Hematopoietic multipotent progenitor cell treated with erythropoietin and hydrocortisone succinate and interleukin-3 and kit ligand, for 8 days (in vitro differentiated cells): ENCODE results near the gene GALNS.

Experiments used
- DNase-seq: peaks from one replicate; pipeline ENCODE4 v3.0.0-alpha.2; 2015

The GALNS gene

GRCh38 chr16:88813269-88814143 is 43.2 kb downstream of the GALNS start:
- DNase-seq: no peak

- peak; percentile 69 for DNase-seq
Observed at GRCh38 chr16:88812513-88813268, 44.1 kb downstream of the GALNS start.

- peak; percentile 93 for DNase-seq
Observed at GRCh38 chr16:88811769-88812512, 44.8 kb downstream of the GALNS start, which contains the start of gene APRT. TSS of gene APRT (minus strand) at chr16:88811928. CDS start at chr16:88811899, 29 bp downstream.

GRCh38 chr16:88810912-88811768 is 45.6 kb downstream of the GALNS start:
- peak; percentile 83 for DNase-seq

GRCh38 chr16:88810166-88810911 is 46.4 kb downstream of the GALNS start:
- peak; percentile 65 for DNase-seq

- DNase-seq: peak; percentile 37
Observed at GRCh38 chr16:88809676-88810165, 47.0 kb downstream of the GALNS start.

- peak; percentile 54 for DNase-seq
Observed at GRCh38 chr16:88809068-88809675, 47.6 kb downstream of the GALNS start.

GRCh38 chr16:88807626-88808453 is 48.9 kb downstream of the GALNS start:
- DNase-seq: no peak

- no peak for DNase-seq
Observed at GRCh38 chr16:88807142-88807625, 49.6 kb downstream of the GALNS start.

- peak; percentile 76 for DNase-seq
Observed at GRCh38 chr16:88806491-88807111, 50.1 kb downstream of the GALNS start.

GRCh38 chr16:88805887-88806393 is 50.8 kb downstream of the GALNS start:
- DNase-seq: no peak

- DNase-seq: no peak
Observed at GRCh38 chr16:88805340-88805715, 51.4 kb downstream of the GALNS start.

- DNase-seq: no peak
Observed at GRCh38 chr16:88804552-88805339, 52.0 kb downstream of the GALNS start.

GRCh38 chr16:88804173-88804551 is 52.6 kb downstream of the GALNS start:
- no peak for DNase-seq

- DNase-seq: peak; percentile 86
Observed at GRCh38 chr16:88803264-88803987, 53.3 kb downstream of the GALNS start, which contains the start of gene CDT1. TSS of gene CDT1 (plus strand) at chr16:88803789. CDS start at chr16:88803832, 43 bp downstream.

- no peak for DNase-seq
Observed at GRCh38 chr16:88800277-88800592, 56.5 kb downstream of the GALNS start.

GRCh38 chr16:88799569-88800276 is 57.0 kb downstream of the GALNS start:
- DNase-seq: peak; percentile 99
